ENCODE measurements around the gene PKD1. TPM values are rescaled to one million over a fixed set of nuclear protein-coding genes. Genes with fewer than 3 reads are reported as not detected.

PKD1 gene
- total RNA-seq, 1 experiment from 2014 or later, result 102 TPM

- TF ChIP-seq, protein P1, sequence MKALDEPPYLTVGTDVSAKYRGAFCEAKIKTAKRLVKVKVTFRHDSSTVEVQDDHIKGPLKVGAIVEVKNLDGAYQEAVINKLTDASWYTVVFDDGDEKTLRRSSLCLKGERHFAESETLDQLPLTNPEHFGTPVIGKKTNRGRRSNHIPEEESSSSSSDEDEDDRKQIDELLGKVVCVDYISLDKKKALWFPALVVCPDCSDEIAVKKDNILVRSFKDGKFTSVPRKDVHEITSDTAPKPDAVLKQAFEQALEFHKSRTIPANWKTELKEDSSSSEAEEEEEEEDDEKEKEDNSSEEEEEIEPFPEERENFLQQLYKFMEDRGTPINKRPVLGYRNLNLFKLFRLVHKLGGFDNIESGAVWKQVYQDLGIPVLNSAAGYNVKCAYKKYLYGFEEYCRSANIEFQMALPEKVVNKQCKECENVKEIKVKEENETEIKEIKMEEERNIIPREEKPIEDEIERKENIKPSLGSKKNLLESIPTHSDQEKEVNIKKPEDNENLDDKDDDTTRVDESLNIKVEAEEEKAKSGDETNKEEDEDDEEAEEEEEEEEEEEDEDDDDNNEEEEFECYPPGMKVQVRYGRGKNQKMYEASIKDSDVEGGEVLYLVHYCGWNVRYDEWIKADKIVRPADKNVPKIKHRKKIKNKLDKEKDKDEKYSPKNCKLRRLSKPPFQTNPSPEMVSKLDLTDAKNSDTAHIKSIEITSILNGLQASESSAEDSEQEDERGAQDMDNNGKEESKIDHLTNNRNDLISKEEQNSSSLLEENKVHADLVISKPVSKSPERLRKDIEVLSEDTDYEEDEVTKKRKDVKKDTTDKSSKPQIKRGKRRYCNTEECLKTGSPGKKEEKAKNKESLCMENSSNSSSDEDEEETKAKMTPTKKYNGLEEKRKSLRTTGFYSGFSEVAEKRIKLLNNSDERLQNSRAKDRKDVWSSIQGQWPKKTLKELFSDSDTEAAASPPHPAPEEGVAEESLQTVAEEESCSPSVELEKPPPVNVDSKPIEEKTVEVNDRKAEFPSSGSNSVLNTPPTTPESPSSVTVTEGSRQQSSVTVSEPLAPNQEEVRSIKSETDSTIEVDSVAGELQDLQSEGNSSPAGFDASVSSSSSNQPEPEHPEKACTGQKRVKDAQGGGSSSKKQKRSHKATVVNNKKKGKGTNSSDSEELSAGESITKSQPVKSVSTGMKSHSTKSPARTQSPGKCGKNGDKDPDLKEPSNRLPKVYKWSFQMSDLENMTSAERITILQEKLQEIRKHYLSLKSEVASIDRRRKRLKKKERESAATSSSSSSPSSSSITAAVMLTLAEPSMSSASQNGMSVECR (CRISPR knock-in tag; IDR thresholded peaks at IDR 0.05; ENCODE audit: borderline replicate concordance), result no peak
- TF ChIP-seq ZNF317 (CRISPR knock-in tag; IDR thresholded peaks at IDR 0.05; ENCODE audit: borderline replicate concordance, low read depth), result no peak
- no peak for TF ChIP-seq ATF3 (CRISPR knock-in tag; conservative IDR thresholded peaks at IDR 0.05)
- TF ChIP-seq, protein P2, sequence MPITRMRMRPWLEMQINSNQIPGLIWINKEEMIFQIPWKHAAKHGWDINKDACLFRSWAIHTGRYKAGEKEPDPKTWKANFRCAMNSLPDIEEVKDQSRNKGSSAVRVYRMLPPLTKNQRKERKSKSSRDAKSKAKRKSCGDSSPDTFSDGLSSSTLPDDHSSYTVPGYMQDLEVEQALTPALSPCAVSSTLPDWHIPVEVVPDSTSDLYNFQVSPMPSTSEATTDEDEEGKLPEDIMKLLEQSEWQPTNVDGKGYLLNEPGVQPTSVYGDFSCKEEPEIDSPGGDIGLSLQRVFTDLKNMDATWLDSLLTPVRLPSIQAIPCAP (CRISPR knock-in tag; IDR thresholded peaks at IDR 0.05), result no peak
- no peak for TF ChIP-seq ZNF416 (CRISPR knock-in tag; IDR thresholded peaks at IDR 0.05)
- no peak for TF ChIP-seq E2F1 (CRISPR knock-in tag; IDR thresholded peaks at IDR 0.05)
- TF ChIP-seq, protein P3, sequence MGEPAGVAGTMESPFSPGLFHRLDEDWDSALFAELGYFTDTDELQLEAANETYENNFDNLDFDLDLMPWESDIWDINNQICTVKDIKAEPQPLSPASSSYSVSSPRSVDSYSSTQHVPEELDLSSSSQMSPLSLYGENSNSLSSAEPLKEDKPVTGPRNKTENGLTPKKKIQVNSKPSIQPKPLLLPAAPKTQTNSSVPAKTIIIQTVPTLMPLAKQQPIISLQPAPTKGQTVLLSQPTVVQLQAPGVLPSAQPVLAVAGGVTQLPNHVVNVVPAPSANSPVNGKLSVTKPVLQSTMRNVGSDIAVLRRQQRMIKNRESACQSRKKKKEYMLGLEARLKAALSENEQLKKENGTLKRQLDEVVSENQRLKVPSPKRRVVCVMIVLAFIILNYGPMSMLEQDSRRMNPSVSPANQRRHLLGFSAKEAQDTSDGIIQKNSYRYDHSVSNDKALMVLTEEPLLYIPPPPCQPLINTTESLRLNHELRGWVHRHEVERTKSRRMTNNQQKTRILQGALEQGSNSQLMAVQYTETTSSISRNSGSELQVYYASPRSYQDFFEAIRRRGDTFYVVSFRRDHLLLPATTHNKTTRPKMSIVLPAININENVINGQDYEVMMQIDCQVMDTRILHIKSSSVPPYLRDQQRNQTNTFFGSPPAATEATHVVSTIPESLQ (CRISPR knock-in tag; IDR thresholded peaks at IDR 0.05), result no peak
- no peak for TF ChIP-seq OVOL2 (CRISPR knock-in tag; IDR thresholded peaks at IDR 0.05; ENCODE audit: borderline replicate concordance)
- TF ChIP-seq FOXJ3 (CRISPR knock-in tag; IDR thresholded peaks at IDR 0.05; ENCODE audit: borderline replicate concordance), result no peak
- no peak for TF ChIP-seq SMAD3 (CRISPR knock-in tag; IDR thresholded peaks at IDR 0.05; ENCODE audit: borderline replicate concordance)
- TF ChIP-seq JAZF1 (CRISPR knock-in tag; IDR thresholded peaks at IDR 0.05), result no peak
Observed at GRCh38 chr16:2056077-2056476, 79.6 kb downstream of the PKD1 start (continued).

DNA sequence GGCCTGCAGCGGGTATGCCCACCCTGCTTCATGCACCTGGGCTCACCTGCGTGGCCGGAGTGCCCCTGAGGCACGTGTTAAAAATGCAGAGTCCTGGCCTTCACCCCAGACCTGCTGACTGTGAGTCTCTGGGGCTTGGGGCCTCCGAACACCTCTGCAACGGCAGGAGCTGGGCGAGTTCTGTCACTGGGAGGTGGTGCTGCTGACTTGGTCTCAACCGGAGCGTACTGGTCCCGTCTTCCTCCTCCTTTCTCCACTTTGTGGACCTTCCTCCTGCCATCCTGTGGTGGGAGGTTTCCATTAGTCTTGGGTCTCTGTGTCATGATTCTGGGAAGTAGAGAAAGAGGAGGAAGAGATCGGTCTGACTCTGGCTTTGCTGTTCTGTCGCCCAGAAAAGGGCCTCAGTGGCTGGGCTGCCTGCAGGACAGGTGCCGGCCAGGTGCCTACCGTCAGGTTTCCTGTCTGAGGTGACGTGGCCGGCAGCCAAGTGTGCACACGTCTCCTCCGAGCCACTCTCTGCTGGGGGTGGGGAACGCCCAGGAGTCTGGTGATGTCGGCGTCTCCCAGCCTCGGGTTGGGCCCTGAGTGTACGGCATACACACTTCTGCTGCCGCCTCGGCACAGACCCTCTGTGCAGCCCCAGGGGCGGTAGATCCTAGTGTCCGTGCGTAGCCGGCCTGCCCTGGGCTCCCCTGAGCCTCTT is 81.0 kb downstream of the PKD1 start:
- no peaks in the 10 kb centered on the region for H3K4me1 Mint-ChIP-seq
- H3K4me3 Mint-ChIP-seq, result no peak overlapping the region
- TF ChIP-seq ZBTB43 (CRISPR knock-in tag; IDR thresholded peaks at IDR 0.05) (no peak), ATF1 (CRISPR knock-in tag; IDR thresholded peaks at IDR 0.05) (no peak), AFF4 (CRISPR knock-in tag; IDR thresholded peaks at IDR 0.05; ENCODE audit: borderline replicate concordance) (no peak), ZNF317 (CRISPR knock-in tag; IDR thresholded peaks at IDR 0.05; ENCODE audit: borderline replicate concordance, low read depth) (no peak)
- TF ChIP-seq, protein P4, sequence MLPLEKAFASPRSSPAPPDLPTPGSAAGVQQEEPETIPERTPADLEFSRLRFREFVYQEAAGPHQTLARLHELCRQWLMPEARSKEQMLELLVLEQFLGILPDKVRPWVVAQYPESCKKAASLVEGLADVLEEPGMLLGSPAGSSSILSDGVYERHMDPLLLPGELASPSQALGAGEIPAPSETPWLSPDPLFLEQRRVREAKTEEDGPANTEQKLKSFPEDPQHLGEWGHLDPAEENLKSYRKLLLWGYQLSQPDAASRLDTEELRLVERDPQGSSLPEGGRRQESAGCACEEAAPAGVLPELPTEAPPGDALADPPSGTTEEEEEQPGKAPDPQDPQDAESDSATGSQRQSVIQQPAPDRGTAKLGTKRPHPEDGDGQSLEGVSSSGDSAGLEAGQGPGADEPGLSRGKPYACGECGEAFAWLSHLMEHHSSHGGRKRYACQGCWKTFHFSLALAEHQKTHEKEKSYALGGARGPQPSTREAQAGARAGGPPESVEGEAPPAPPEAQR (CRISPR knock-in tag; IDR thresholded peaks at IDR 0.05), result no peak
- no peak overlapping the region for H3K27ac Mint-ChIP-seq
- POLR2A ChIA-PET, result no interaction called here
- H3K27me3 Mint-ChIP-seq (ENCODE audit: low read depth), result no peaks in the 10 kb centered on the region
- H3K9me3 Mint-ChIP-seq, result no peaks in the 10 kb centered on the region
- peaks cover 3% of the 10 kb centered on the region; the same call in 1 of the 2 replicates for H3K36me3 Mint-ChIP-seq
- ATAC-seq (no peak), DNase-seq (ENCODE audit: low spot score) (no peak)
- CTCF ChIA-PET, result interaction anchor here (1.3 kb wide), 1 partner anchor 86 kb away, joined by 4 read pairs; no protein-coding TSS in a partner anchor
